GM15510 (cell line): ENCODE results near the gene C2orf49.

ENCODE experiments used
- POLR2A ChIP-seq: IDR thresholded peaks from 3 replicates; pipeline ENCODE4 v1.6.1; 2011; ENCODE audit warnings: borderline replicate concordance; ENCODE audit not compliant: insufficient read length; ENCODE audit errors: extremely low read depth

Gene C2orf49

GRCh38 chr2:105380432-105381100 is 43.2 kb downstream of the C2orf49 start:
- TF ChIP-seq POLR2A, result no peak

DNA sequence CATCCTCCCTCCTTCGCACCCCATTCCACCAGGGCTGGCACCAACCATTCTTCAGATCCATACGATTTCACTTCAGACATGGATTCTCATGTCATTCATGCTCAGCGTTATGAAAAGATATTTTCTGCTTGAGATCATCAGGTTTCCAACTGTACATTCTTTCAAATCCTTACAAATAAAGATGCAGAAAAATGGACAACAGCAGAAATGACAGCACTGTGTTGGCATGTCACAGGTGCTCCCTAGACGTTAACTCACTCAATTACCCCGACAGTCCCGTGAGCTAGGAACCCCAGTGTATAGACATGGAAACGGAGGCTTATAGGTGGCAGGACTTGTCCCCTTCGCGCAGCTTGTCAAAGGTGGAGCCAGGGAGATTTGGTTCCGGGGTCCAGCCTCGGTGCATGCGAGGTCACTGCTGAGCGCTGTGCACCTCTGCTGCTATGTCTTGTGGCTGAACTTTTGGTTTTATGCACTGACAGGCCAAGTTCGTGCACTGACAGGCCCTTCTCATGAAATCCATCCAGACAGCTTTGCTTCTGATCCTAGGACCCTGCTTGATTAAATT is 43.8 kb downstream of the C2orf49 start:
- no peak for TF ChIP-seq POLR2A

- no peak for TF ChIP-seq POLR2A
These were observed 44.8 kb downstream of the C2orf49 start for GRCh38 chr2:105382177-105382576.

GRCh38 chr2:105383432-105384166 is 46.3 kb downstream of the C2orf49 start:
- no peak for TF ChIP-seq POLR2A

DNA sequence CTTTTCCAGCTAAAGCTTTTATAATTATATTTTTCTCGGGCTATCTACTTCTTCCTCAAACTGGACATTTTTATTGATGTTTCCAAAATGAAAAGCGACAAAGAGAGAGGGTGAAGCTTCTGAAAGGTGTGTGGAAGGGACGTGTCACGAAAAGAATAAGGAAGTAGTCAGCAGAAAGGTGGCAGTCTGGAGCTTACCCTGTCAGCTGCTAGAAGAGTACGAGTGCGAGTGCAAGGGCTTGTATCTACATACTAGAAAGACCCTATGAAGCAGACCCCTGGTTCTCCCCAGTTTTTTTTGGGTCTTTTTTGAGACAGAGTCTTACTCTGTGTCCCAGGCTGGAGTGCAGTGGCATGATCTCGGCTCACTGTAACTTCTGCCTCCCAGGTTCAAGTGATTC is 46.9 kb downstream of the C2orf49 start:
- TF ChIP-seq POLR2A, result no peak

DNA sequence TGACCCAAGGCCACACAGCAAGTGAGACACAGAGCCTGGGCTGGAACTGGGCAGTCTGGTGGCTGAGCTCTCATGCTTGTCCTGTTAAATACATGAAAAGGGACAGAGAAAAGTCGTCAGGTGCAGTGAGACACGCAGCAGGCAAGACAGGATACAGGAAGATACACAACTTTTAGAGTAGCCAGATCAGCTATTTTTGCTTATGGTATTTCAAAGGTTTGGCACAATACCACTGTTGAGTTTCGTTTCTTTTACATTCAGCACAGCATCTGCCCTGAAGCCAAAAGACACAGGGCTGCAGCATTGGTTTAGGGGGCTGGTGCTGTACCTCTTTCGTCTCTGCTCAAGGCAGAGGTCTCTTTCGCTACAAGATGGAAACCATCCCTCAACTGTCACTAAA is 47.5 kb downstream of the C2orf49 start:
- TF ChIP-seq POLR2A, result no peak

- TF ChIP-seq POLR2A, result no peak
These were observed 48.6 kb downstream of the C2orf49 start for GRCh38 chr2:105385731-105386540.

DNA sequence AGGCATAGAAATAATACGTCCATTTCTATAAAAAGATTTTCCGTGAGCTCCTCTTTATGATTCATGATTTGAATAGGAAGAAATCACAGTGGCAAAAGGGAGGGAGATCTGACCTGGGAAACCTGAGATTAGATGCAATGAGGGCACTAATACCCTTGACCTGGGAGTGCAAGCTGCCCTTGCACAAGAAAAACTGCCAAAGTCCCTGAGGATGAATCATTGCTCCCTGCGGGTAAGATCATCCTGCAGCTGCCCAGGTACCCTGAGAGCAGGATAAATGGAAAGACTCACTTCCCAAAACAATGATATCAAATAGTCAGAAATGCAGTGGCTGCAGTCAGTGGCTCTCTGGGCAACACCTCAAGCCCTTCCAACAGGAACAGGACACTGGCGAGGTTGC is 49.9 kb downstream of the C2orf49 start:
- TF ChIP-seq POLR2A, result no peak

- TF ChIP-seq POLR2A, result no peak
These were observed 51.6 kb downstream of the C2orf49 start for GRCh38 chr2:105388971-105389381.

- no peak for TF ChIP-seq POLR2A
These were observed 53.1 kb downstream of the C2orf49 start for GRCh38 chr2:105390454-105390853.

- TF ChIP-seq POLR2A, result no peak
These were observed 53.8 kb downstream of the C2orf49 start for GRCh38 chr2:105391058-105391627.

GRCh38 chr2:105391763-105392662 is 54.7 kb downstream of the C2orf49 start:
- TF ChIP-seq POLR2A, result no peak

DNA sequence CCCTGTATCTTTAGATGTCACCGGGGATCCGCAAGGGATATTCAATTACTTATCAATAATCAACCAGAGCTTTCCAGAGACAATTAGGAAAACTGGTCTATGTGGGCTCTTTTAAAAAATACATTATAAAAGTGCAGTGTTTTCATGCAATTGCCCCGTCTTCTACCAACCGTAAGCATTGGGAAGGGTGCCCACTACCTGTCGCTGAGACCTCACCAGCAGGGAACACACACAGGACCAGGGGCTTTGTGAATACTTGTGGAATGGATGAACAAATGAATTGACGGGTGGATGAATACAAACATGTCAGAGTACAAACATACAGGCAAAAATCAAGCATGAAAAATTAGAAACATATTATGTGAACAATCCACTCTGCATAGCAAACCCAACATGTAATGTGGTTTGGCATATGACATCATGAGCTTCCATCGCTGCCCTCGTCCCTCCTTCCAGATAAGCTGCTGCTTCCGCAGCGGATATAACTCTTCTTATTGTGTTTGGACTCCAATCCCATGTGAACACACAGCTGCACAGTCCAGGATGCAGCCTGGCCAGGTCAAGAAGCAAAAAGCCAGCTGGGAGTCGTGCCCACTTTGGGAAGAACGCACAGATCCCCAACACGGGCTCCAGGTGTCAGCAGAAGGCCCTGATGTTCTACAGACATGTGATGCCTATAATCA is 56.2 kb downstream of the C2orf49 start:
- TF ChIP-seq POLR2A, result no peak
